ENCODE measurements around the gene NBAS. TPM values are rescaled to one million over a fixed set of nuclear protein-coding genes. Genes with fewer than 3 reads are reported as not detected.

The NBAS gene
- polyA plus RNA-seq, 1 donor (not counting 4 experiments of a cell fraction or from before 2014, with no cell fraction given) = 27.9 TPM

GRCh38 chr2:15427987-15428386, 133.1 kb downstream of the NBAS start:
- peaks cover 0 to 3% of the 10 kb centered on the region in 2 experiments for H3K36me3 ChIP-seq (ENCODE audit: control insufficient read depth in 2 of 2, extremely low read depth in 1 of 2, insufficient read depth in 2 of 2, low read length in 2 of 2)
- FAIRE-seq = no peak
- H3K4me3 ChIP-seq (ENCODE audit: control insufficient read depth in 2 of 3, extremely low read depth in 1 of 3, insufficient read depth in 2 of 3, low read depth in 1 of 3, low read length in 3 of 3) = no peak overlapping the region
- H3K27ac ChIP-seq (ENCODE audit: control insufficient read depth, insufficient read depth, low read length) = no peak overlapping the region
- dilution Hi-C loops (cut with MboI; ENCODE audit: extremely low pct_ligation_motif_present, low sequenced_read_pairs) = no loop called here
- no peaks in the 10 kb centered on the region for H3K9me3 ChIP-seq (ENCODE audit: control insufficient read depth, low read depth, low read length)
- DNase-seq (ENCODE audit: low read depth, low spot score) = no peak
- H3K27me3 ChIP-seq (ENCODE audit: control insufficient read depth, extremely low read depth, insufficient read depth, low read length) = no peaks in the 10 kb centered on the region
- H3K4me2 ChIP-seq (ENCODE audit: control insufficient read depth, extremely low read depth, insufficient read depth, low read depth, low read length) = no peak overlapping the region
- no peaks in the 10 kb centered on the region for H4K20me1 ChIP-seq (ENCODE audit: control insufficient read depth, extremely low read depth, insufficient read depth, low read length)
- H2AFZ ChIP-seq (ENCODE audit: control insufficient read depth, low read length) = no peak overlapping the region
- no peaks in the 10 kb centered on the region for H3K4me1 ChIP-seq (ENCODE audit: control insufficient read depth, extremely low read depth, insufficient read depth, low read length)
- TF ChIP-seq EZH2 (IDR thresholded peaks at IDR 0.05; ENCODE audit: low read length) = no peak
- TF ChIP-seq, protein P1, sequence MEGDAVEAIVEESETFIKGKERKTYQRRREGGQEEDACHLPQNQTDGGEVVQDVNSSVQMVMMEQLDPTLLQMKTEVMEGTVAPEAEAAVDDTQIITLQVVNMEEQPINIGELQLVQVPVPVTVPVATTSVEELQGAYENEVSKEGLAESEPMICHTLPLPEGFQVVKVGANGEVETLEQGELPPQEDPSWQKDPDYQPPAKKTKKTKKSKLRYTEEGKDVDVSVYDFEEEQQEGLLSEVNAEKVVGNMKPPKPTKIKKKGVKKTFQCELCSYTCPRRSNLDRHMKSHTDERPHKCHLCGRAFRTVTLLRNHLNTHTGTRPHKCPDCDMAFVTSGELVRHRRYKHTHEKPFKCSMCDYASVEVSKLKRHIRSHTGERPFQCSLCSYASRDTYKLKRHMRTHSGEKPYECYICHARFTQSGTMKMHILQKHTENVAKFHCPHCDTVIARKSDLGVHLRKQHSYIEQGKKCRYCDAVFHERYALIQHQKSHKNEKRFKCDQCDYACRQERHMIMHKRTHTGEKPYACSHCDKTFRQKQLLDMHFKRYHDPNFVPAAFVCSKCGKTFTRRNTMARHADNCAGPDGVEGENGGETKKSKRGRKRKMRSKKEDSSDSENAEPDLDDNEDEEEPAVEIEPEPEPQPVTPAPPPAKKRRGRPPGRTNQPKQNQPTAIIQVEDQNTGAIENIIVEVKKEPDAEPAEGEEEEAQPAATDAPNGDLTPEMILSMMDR (optimal IDR thresholded peaks at IDR 0.05 in 1 of 3, IDR thresholded peaks at IDR 0.05 in 1 of 3, conservative IDR thresholded peaks at IDR 0.05 in 1 of 3; ENCODE audit: extremely low read depth in 1 of 3, insufficient read depth in 2 of 3, low read length in 3 of 3) = no peak
- no peak overlapping the region for H3K9ac ChIP-seq (ENCODE audit: control insufficient read depth, extremely low read depth, insufficient read depth, low read length)
- H3K79me2 ChIP-seq (ENCODE audit: control insufficient read depth, insufficient read depth, low read length) = no peaks in the 10 kb centered on the region
- H3K9me1 ChIP-seq (ENCODE audit: control insufficient read depth, extremely low read depth, insufficient read depth, low read length) = no peaks in the 10 kb centered on the region

- H3K27me3 ChIP-seq (ENCODE audit: control insufficient read depth, extremely low read depth, insufficient read depth, low read length) = no peaks in the 10 kb centered on the region
- H3K4me3 ChIP-seq (ENCODE audit: control insufficient read depth in 2 of 3, extremely low read depth in 1 of 3, insufficient read depth in 2 of 3, low read depth in 1 of 3, low read length in 3 of 3) = no peak overlapping the region
- no peak overlapping the region for H3K4me2 ChIP-seq (ENCODE audit: control insufficient read depth, extremely low read depth, insufficient read depth, low read depth, low read length)
- no peaks in the 10 kb centered on the region for H3K9me3 ChIP-seq (ENCODE audit: control insufficient read depth, low read depth, low read length)
- FAIRE-seq (no peak), DNase-seq (ENCODE audit: low read depth, low spot score) (no peak)
- no peaks in the 10 kb centered on the region for H3K79me2 ChIP-seq (ENCODE audit: control insufficient read depth, insufficient read depth, low read length)
- no peak for TF ChIP-seq EZH2 (IDR thresholded peaks at IDR 0.05; ENCODE audit: low read length)
- TF ChIP-seq, protein P1 (optimal IDR thresholded peaks at IDR 0.05 in 1 of 3, IDR thresholded peaks at IDR 0.05 in 1 of 3, conservative IDR thresholded peaks at IDR 0.05 in 1 of 3; ENCODE audit: extremely low read depth in 1 of 3, insufficient read depth in 2 of 3, low read length in 3 of 3) = no peak
- H3K36me3 ChIP-seq (ENCODE audit: control insufficient read depth in 2 of 2, extremely low read depth in 1 of 2, insufficient read depth in 2 of 2, low read length in 2 of 2) = peaks cover 0 to 3% of the 10 kb centered on the region in 2 experiments
- no peaks in the 10 kb centered on the region for H3K4me1 ChIP-seq (ENCODE audit: control insufficient read depth, extremely low read depth, insufficient read depth, low read length)
- no peak overlapping the region for H3K9ac ChIP-seq (ENCODE audit: control insufficient read depth, extremely low read depth, insufficient read depth, low read length)
- dilution Hi-C loops (cut with MboI; ENCODE audit: extremely low pct_ligation_motif_present, low sequenced_read_pairs) = no loop called here
- H2AFZ ChIP-seq (ENCODE audit: control insufficient read depth, low read length) = no peak overlapping the region
- no peaks in the 10 kb centered on the region for H3K9me1 ChIP-seq (ENCODE audit: control insufficient read depth, extremely low read depth, insufficient read depth, low read length)
- H3K27ac ChIP-seq (ENCODE audit: control insufficient read depth, insufficient read depth, low read length) = no peak overlapping the region
- H4K20me1 ChIP-seq (ENCODE audit: control insufficient read depth, extremely low read depth, insufficient read depth, low read length) = no peaks in the 10 kb centered on the region
Observed at GRCh38 chr2:15426606-15427005, 134.5 kb downstream of the NBAS start.

Data from keratinocyte (primary cell).